T-helper 2 cell treated with Interferon-gamma antibody and Interleukin-4, amounts not matched to agents 5 μg/mL and 100 μg/mL, for 36 hours (primary cell): Measurements from ENCODE around the gene LIN9.
"Not testable (repeated sequence)": the region's sequence is repeated elsewhere in the genome, so short reads cannot be mapped to it uniquely, and the experiment has no call there.

ENCODE experiments used
- DNase-seq: peaks from one replicate; pipeline ENCODE4 v3.0.0; 2021; ENCODE audit warnings: low spot score
- H3K27ac Mint-ChIP-seq: one replicate; pipeline ENCODE4 v1.8.0; 2021; ENCODE audit warnings: mild to moderate bottlenecking, mixed read lengths
- H3K27me3 Mint-ChIP-seq: one replicate; pipeline ENCODE4 v1.8.0; 2021; ENCODE audit warnings: low read depth, mixed read lengths
- H3K36me3 Mint-ChIP-seq: one replicate; pipeline ENCODE4 v1.8.0; 2021; ENCODE audit warnings: low read depth, mixed read lengths
- H3K4me1 Mint-ChIP-seq: one replicate; pipeline ENCODE4 v1.8.0; 2021; ENCODE audit warnings: low read depth, mixed read lengths
- H3K4me3 Mint-ChIP-seq: one replicate; pipeline ENCODE4 v1.8.0; 2022; ENCODE audit warnings: mild to moderate bottlenecking, moderate library complexity, mixed read lengths
- H3K9me3 Mint-ChIP-seq: one replicate; pipeline ENCODE4 v1.8.0; 2021; ENCODE audit warnings: mixed read lengths

The LIN9 gene

DNA sequence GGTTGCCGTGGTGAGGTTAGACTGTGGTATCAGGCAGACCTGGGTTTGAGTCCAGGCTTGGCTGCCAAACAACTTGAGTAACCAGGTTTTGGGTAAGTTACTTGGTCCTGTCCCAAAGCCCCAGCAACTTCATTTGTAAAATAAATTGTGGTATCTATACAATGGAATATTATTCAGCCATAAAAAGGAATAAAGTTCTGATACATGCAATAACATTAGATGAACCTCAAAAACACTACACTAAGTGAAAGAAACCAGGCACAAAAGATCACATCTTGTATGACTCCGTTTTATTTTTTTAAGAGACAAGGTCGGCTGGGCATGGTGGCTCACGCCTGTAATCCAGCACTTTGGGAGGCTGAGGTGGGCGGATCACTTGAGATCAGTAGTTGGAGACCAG is 101.9 kb downstream of the LIN9 start:
- Mint-ChIP-seq H3K4me3 (no peak overlapping the region), H3K9me3 (no peaks in the 10 kb centered on the region), H3K27ac (no peak overlapping the region), H3K36me3 (no peaks in the 10 kb centered on the region), H3K27me3 (no peaks in the 10 kb centered on the region), H3K4me1 (no peaks in the 10 kb centered on the region)
- no peak for DNase-seq

DNA sequence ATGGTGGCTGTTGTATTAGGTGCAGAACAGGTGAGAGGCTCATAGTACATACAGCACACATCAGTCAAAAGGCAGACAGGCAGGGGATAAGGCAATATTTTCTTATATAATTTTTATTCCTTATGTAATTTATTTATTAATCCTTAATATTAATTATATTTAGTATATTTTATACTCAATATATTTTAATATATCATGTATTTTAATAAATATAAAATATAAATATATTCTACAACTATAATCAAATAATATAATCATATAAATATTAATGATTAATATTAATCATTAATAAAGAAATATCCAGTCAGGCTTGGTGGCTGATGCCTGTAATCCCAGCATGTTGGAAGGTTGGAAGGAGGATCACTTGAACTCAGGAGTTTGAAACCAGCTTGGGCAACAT is 104.8 kb downstream of the LIN9 start:
- Mint-ChIP-seq H3K4me1 (no peaks in the 10 kb centered on the region), H3K27me3 (peaks cover 12% of the 10 kb centered on the region), H3K4me3 (no peak overlapping the region)

DNA sequence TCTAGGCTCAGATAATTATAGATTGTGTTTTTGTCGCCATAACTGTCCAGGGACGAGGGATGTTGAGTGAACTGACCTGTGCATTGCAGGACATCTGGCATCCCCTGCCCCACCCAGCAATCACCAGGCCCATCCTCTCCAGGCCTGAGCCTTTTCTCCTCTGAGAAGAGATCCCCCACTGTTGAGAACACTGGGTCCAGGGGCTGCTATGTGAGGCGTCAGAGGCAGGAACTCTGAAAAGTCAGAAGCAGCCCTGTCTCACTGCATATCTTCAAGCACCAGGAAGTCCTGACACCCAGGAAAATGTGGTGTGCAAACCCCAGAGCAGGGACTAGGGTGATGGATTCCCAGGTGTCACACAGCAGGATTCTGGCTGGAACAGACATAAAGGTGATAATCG is 105.3 kb downstream of the LIN9 start:
- Mint-ChIP-seq H3K4me3 (no peak overlapping the region), H3K27ac (no peak overlapping the region), H3K9me3 (no peaks in the 10 kb centered on the region), H3K27me3 (peaks cover 12% of the 10 kb centered on the region), H3K4me1 (no peaks in the 10 kb centered on the region), H3K36me3 (no peaks in the 10 kb centered on the region)
- no peak for DNase-seq

More for the DNA sequence above, 104.8 kb downstream of the LIN9 start:
- no peak for DNase-seq
- Mint-ChIP-seq H3K36me3 (no peaks in the 10 kb centered on the region), H3K9me3 (no peaks in the 10 kb centered on the region), H3K27ac (no peak overlapping the region)

DNA sequence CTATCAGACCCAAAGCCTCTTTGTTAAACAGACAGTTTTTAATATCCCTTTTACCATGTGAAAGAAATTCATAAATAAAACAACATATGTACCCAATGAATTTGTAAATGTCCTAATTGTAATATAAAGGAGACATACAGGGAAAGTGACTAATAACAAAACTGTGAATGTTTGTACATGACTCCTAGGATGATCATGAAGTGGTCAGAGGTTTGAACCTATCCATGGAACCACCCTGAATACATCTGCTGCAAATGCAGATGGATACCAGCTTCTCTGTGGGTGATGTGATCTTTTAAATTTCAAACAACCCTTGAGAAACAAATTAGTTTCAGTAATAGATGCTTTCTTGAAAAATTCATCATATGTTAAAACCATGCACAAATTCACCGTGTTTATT is 105.7 kb downstream of the LIN9 start:
- H3K36me3 Mint-ChIP-seq = no peaks in the 10 kb centered on the region
- H3K27ac Mint-ChIP-seq = no peak overlapping the region
- H3K9me3 Mint-ChIP-seq = no peaks in the 10 kb centered on the region
- H3K4me3 Mint-ChIP-seq = no peak overlapping the region
- no peaks in the 10 kb centered on the region for H3K4me1 Mint-ChIP-seq
- DNase-seq = no peak
- peaks cover 12% of the 10 kb centered on the region for H3K27me3 Mint-ChIP-seq

DNA sequence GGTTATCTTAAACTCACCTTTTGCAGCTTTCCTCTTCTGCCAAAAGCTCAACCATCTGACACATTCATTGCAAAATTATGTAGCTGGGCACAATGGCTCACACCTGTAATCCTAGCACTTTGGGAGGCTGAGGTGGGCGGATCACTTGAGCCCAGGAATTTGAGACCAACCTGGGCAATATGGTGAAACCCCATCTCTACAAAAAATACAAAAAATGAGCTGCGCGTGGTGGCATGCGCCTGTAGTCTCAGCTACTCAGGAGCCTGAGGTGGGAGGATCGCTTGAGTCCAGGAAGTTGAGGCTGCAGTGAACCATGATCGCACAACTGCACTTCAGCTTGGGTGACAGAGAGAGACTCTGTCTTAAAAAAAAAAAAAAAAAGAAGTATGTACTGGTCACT is 106.3 kb downstream of the LIN9 start:
- DNase-seq, H3K4me1 Mint-ChIP-seq, H3K4me3 Mint-ChIP-seq, H3K9me3 Mint-ChIP-seq, H3K27ac Mint-ChIP-seq, H3K36me3 Mint-ChIP-seq: not testable (repeated sequence)
- peaks cover 12% of the 10 kb centered on the region for H3K27me3 Mint-ChIP-seq

DNA sequence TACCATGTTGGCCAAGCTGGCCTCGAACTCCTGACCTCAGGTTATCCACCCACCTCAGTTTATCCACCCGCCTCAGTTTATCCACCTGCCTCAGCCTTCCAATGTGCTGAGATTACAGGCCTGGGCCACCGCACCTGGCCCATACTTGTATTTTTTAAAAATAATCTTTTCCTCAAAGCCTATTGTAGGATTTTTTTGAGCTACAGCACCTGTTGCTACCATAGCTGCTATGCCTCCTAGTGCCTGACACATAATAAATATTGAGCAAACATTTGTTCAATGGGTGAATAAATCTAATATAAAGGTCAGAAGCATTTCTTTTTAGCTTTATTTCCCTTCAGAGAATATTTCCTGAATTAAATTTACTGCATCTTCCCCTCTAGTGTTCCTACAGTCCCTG is 106.7 kb downstream of the LIN9 start:
- Mint-ChIP-seq H3K4me1 (no peaks in the 10 kb centered on the region), H3K27ac (no peak overlapping the region), H3K27me3 (peaks cover 12% of the 10 kb centered on the region), H3K4me3 (no peak overlapping the region), H3K36me3 (no peaks in the 10 kb centered on the region), H3K9me3 (no peaks in the 10 kb centered on the region)
- DNase-seq = no peak

DNA sequence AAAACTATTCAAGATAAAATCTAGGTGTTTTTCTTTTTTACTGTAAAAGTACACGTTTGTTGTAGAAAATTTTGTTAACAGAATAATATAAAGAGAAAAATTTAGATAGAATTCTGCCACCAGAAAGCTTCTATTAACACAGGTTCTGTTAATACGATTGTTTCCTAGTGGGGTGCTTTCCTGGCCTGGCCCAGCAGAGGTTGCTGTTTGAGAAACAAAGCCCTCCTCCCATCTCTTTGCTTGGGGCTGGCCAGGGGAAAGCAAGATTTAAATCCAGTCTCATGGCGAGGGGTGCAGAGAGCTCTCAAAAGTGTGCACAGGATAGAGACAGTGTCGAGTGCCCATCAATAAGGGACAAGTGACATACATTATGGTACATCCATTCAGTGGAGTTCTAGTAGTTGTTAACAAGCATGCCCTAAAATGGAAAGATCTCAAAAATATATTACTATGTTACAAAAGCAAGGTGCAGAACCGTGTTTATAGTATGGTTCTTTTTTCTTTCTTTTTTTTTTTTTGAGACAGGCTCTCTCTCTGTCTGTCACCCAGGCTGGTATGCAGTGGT is 107.9 kb downstream of the LIN9 start:
- H3K27ac Mint-ChIP-seq = no peak overlapping the region
- H3K27me3 Mint-ChIP-seq = peaks cover 12% of the 10 kb centered on the region
- H3K36me3 Mint-ChIP-seq = no peaks in the 10 kb centered on the region
- H3K4me1 Mint-ChIP-seq = no peaks in the 10 kb centered on the region
- no peak for DNase-seq
- H3K4me3 Mint-ChIP-seq = no peak overlapping the region
- no peaks in the 10 kb centered on the region for H3K9me3 Mint-ChIP-seq

DNA sequence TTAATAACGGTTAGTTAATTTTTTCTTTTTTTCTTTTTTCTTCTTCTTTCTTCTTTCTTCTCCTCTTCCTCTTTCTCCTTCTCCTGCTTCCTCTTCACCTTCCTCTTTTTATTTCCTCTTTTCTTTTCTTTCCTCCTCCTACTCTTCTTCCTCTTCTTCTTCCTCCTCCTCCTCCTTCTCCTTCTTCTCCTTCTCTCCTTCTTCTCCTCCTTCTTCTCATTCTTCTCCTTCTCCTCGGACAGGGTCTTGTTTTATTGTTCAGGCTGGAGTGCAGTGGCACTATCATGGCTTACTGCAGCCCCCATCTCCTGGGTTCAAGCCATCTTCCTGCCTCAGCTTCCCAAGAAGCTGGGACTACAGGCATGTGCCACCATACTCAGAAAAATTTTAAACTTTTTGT is 109.0 kb downstream of the LIN9 start:
- no peak overlapping the region for H3K27ac Mint-ChIP-seq
- H3K4me3 Mint-ChIP-seq = no peak overlapping the region
- H3K4me1 Mint-ChIP-seq = no peaks in the 10 kb centered on the region
- H3K27me3 Mint-ChIP-seq = peaks cover 12% of the 10 kb centered on the region
- no peak for DNase-seq
- H3K9me3 Mint-ChIP-seq = no peaks in the 10 kb centered on the region
- H3K36me3 Mint-ChIP-seq = no peaks in the 10 kb centered on the region

DNA sequence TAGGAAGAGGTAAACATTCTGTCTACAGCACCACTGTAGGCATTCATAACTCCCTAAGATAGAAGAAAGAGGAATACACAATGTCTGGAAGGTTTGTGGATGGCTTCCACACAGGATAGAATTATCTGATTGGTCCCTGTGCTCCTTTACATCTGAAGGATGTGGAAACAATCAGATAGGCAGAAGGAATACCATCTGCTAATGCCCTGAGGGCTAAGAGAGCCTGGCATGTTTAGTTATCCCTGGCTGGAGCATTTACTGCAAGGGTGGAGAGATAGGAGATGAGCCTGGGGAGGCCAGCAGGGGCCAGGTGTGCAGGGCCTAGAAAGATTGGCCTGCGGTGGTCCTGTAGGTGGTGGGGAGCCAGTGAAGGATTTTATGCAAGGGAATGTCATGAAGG is 113.8 kb downstream of the LIN9 start:
- no peak overlapping the region for H3K27ac Mint-ChIP-seq

DNA sequence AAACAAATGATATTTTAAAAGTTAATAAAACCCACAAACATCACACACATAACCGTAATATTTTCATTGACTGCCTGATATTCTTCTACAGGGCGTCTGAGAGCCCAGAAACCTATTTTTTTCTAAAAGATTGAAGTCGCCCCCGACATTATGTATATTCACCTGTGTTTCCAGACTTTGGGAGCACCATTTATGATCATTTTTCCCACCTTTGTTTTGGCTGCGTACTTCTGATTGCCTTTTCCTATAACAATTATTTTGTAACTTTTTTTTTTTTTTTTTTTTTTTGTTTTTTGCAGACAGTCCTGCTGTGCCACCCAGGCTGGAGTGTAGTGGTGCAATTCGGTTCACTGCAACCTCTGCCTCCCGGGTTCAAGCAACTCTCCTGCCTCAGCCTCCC is 121.6 kb downstream of the LIN9 start:
- H3K9me3 Mint-ChIP-seq = no peaks in the 10 kb centered on the region

More for the DNA sequence above, 113.8 kb downstream of the LIN9 start:
- Mint-ChIP-seq H3K4me3 (no peak overlapping the region), H3K9me3 (no peaks in the 10 kb centered on the region), H3K36me3 (no peaks in the 10 kb centered on the region), H3K4me1 (no peaks in the 10 kb centered on the region), H3K27me3 (peaks cover 6% of the 10 kb centered on the region)
- DNase-seq = no peak

DNA sequence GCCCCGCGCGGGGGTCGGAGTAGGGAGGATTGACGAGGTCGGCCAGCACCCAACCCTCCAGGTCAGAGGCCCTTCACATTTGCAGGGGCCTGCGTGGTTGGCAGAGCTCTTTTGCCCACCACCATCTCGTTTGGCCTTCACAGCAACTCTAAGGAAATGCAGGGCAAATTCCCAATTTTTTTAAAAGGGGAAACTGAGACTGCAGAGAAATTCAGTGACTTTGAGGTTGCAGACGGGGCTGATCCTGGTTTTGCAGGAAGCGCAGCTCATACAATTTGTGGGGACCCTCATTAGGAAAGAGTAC is 122.0 kb downstream of the LIN9 start:
- Mint-ChIP-seq H3K36me3 (peaks cover 10% of the 10 kb centered on the region), H3K27ac (peak overlapping the region; percentile 93), H3K27me3 (no peaks in the 10 kb centered on the region), H3K4me3 (peak overlapping the region; percentile 86), H3K9me3 (no peaks in the 10 kb centered on the region), H3K4me1 (peaks cover 23% of the 10 kb centered on the region)
- no peak for DNase-seq

More for the DNA sequence above, 121.6 kb downstream of the LIN9 start:
- H3K27me3 Mint-ChIP-seq = no peaks in the 10 kb centered on the region
- H3K4me3 Mint-ChIP-seq = peak overlapping the region; percentile 86
- no peak for DNase-seq
- H3K27ac Mint-ChIP-seq = peak overlapping the region; percentile 93
- H3K4me1 Mint-ChIP-seq = peaks cover 21% of the 10 kb centered on the region
- peaks cover 9% of the 10 kb centered on the region for H3K36me3 Mint-ChIP-seq

DNA sequence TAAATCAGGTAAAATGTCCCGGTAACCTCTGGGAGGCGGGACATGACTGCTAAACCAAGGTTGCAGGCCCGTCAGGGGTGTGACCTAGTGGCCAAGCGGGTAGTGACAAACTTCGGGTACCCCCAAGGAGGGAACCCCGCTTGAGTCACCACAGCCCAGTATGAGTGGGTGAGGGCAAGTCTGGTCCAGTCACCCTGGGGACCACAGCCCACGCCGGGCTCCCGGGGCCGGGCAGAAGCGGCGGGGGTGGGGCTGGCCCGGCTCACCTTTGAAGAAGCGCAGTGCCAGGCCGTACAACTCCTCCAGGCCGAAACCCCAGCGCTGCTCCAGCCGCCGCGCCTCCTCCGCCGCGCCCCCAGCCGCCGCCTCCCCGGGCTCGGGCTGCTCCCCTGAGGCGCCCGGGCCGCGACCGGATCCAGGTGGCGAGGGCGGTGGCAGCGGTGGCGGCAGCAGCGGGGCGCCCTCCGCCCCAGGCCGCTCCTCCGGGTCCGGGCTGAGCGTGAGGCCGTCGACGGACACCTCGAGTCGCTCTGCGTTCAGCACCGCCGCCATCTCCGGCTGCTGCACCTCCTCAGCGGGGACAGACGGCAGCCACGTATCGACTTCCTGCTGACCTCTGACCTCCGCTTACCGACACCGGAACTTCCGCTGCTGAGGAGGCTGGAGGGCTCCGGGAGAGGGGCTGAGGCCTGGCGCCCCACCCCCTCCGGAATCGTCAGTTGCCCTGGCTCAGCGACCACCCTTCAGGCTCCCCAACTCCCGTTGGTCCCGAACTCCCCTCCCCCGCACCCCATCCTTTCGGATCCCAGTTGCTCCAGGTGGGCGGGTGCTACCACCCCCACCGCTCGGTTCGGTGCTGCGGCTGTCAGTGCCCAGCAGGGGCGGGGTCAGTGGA is 122.6 kb downstream of the LIN9 start, which contains the start of gene ACBD3:
TSS of gene ACBD3 (minus strand) at position 618 of the 895 bp plus-strand sequence. CDS start at position 552, 66 bp downstream.
- H3K36me3 Mint-ChIP-seq = peaks cover 10% of the 10 kb centered on the region
- H3K9me3 Mint-ChIP-seq = no peaks in the 10 kb centered on the region
- H3K4me3 Mint-ChIP-seq = peak within 1 kb of the TSS; percentile 97
- H3K27me3 Mint-ChIP-seq = no peaks in the 10 kb centered on the region
- DNase-seq = peak; percentile 85
- H3K4me1 Mint-ChIP-seq = peaks cover 24% of the 10 kb centered on the region
- peak within 1 kb of the TSS; percentile 93 for H3K27ac Mint-ChIP-seq

DNA sequence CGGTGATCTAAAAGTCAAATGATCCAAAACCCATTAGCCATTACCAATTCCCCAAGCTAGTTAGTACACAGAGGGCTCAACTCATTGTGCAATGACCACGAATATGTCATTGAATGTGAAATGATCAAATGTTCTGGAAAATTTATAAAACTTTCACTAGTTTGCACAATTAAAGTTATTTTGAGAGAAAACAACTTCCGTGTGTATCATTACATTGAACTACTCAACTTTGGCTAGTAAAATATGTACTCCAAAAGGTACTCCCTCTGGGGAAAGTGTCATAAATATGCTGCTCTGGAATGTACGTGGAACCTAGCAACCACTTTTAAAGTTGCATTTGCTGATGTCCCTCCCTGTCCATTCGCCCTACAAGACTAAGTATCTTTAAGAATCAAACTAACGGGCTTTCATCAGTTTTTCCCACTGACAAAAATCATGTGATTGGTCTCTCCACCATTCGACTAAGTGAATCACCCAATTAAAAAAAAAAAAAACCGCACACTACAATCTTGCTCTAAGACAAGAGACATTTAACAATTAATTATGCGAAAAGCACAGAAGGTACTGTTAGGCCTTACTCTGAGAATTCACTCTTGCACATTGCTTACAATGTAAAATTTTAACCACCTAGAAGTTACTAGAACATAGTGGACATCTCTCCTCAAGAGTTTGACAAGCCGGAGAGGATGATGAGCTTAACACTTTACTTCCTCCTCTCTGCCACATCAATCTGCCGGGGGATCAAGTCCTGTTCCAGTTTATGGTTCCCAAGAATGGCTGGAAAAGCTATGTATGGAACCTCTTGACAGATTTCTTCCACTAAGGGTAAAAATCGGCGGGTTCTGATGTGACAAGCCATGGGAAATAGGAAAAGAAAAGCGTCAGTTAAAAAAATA is 123.6 kb downstream of the LIN9 start:
- peak overlapping the region; percentile 97 for H3K4me3 Mint-ChIP-seq
- H3K36me3 Mint-ChIP-seq = peaks cover 12% of the 10 kb centered on the region
- H3K27ac Mint-ChIP-seq = peak overlapping the region; percentile 91
- no peak for DNase-seq
- peaks cover 26% of the 10 kb centered on the region for H3K4me1 Mint-ChIP-seq
- H3K27me3 Mint-ChIP-seq = no peaks in the 10 kb centered on the region
- H3K9me3 Mint-ChIP-seq = no peaks in the 10 kb centered on the region
